ENCODE results near the gene MC5R. TPM values are rescaled to one million over a fixed set of nuclear protein-coding genes. Genes with fewer than 3 reads are reported as not detected.

Gene MC5R
- not detected for total RNA-seq

DNA sequence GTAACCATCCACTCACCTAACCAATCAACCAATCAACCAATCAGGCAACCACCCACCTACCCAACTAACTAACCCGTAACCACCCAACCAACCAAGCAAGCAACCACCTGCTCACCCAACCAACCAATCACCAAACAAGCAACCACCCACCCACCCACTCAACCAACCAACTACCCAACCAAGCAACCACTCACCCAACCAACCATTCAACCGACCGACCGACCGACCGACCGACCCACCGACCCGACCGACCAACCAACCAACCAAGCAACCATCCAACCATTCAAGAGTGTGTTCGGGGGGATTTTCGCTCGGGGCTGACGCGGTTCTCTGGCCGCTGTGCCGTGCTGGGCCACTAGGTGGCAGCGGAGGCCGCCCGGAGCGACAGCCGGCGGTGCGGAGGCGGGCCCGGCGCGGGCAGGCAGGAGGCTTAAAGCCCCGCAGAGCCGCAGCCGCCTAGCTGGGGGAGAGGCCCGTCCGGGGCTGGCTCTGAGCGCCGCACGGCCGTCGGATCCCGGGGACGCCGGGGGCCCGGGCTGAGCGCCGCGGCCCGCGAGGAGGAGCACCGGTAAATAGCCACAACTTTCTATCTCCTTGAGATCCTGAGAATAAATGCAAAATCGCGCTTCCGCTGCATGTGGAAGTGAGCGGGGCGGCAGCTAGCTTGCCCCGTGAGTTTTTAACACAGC, at the start of gene MC5R:
Gene MC5R (plus strand): TSS at position 443 of the 689 bp plus-strand sequence. CDS start 1,617 bp downstream, outside the sequence.
- TF ChIP-seq, protein P1, sequence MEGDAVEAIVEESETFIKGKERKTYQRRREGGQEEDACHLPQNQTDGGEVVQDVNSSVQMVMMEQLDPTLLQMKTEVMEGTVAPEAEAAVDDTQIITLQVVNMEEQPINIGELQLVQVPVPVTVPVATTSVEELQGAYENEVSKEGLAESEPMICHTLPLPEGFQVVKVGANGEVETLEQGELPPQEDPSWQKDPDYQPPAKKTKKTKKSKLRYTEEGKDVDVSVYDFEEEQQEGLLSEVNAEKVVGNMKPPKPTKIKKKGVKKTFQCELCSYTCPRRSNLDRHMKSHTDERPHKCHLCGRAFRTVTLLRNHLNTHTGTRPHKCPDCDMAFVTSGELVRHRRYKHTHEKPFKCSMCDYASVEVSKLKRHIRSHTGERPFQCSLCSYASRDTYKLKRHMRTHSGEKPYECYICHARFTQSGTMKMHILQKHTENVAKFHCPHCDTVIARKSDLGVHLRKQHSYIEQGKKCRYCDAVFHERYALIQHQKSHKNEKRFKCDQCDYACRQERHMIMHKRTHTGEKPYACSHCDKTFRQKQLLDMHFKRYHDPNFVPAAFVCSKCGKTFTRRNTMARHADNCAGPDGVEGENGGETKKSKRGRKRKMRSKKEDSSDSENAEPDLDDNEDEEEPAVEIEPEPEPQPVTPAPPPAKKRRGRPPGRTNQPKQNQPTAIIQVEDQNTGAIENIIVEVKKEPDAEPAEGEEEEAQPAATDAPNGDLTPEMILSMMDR (IDR thresholded peaks at IDR 0.05) = peak; percentile 92
- DNase-seq (ENCODE audit: low spot score) = no peak
- Histone ChIP-seq H3K4me1 (ENCODE audit: control insufficient read depth in 1 of 2, low read depth in 2 of 2) (no peaks in the 10 kb centered on the region), H3K27me3 (replicated peaks; ENCODE audit: insufficient read depth) (no peaks in the 10 kb centered on the region), H3K9me3 (no peaks in the 10 kb centered on the region), H3K27ac (no peak within 1 kb of the TSS), H3K36me3 (no peaks in the 10 kb centered on the region), H3K4me3 (peak within 1 kb of the TSS; percentile 72)
- ATAC-seq (ENCODE audit: insufficient number of reproducible peaks, low FRiP score, low read depth) = peak; percentile 79

DNA sequence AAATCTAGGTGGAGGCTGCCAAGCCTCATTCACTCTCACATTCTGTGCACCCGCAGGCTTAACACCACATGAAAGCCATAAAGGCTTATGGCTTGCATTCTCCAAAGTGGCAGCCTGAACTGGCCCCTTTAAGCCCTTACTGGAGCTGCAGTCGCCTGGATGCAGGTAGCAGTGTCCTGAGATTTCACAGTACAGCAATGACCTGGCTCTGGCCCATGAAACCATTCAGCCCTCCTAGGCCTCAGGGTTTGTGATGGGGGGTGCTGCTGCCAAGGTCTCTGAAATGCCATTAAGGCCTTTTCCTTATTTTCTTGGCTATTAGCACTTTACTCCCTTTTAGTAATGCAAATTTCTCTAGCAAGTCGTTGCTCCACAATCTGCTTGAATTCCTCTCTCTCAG, 48.9 kb upstream of the MC5R start:
- DNase-seq (ENCODE audit: low spot score) (no peak), ATAC-seq (ENCODE audit: insufficient number of reproducible peaks, low FRiP score, low read depth) (no peak)
- Histone ChIP-seq H3K27me3 (replicated peaks; ENCODE audit: insufficient read depth) (no peaks in the 10 kb centered on the region), H3K27ac (no peak overlapping the region), H3K9me3 (no peaks in the 10 kb centered on the region), H3K4me1 (ENCODE audit: control insufficient read depth in 1 of 2, low read depth in 2 of 2) (no peaks in the 10 kb centered on the region), H3K4me3 (no peak overlapping the region), H3K36me3 (no peaks in the 10 kb centered on the region)
- TF ChIP-seq, protein P1 (IDR thresholded peaks at IDR 0.05) = no peak

DNA sequence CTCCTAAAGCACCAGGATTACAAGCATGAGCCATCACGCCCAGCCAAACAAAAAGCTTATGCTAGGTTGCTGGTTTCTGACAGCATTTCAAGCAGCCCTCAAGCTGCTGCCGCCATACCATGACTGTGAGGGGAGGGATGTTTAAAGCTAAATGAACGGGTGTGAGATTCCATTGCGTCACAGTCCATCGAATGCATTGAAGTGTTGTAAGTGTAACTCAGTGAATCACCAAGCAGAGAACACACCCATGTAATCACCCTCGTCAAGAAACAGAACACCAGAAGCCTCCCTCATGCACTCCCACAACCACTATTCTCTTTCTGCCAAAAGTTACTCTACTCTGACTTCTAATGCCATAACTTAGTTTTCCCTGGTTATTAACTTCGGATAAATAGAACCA, 32.8 kb upstream of the MC5R start:
- no peaks in the 10 kb centered on the region for H3K36me3 ChIP-seq
- H3K27ac ChIP-seq = no peak overlapping the region
- no peaks in the 10 kb centered on the region for H3K9me3 ChIP-seq
- TF ChIP-seq, protein P1 (IDR thresholded peaks at IDR 0.05) = no peak
- H3K4me3 ChIP-seq = no peak overlapping the region
- no peak for DNase-seq (ENCODE audit: low spot score)
- H3K27me3 ChIP-seq (replicated peaks; ENCODE audit: insufficient read depth) = no peaks in the 10 kb centered on the region
- no peak for ATAC-seq (ENCODE audit: insufficient number of reproducible peaks, low FRiP score, low read depth)
- no peaks in the 10 kb centered on the region for H3K4me1 ChIP-seq (ENCODE audit: control insufficient read depth in 1 of 2, low read depth in 2 of 2)

DNA sequence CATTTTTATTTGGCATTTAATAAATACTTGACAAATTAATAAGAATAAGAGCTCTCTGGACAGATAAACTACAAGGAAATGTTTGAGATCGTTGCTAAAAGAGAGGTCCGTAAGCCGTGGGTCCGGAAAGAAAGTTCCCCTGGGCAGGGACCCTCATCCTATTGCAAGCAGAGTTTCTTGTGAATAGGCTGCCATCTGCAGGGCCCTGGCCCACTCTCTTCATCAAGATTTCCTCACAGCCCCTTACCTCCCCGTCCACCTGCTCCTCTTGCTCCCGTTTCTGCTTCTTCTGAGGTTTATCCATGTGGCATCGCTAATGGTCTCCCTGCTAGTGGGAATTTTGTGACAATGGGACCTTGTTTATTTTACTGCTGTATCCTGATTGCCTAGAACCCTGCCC, 30.1 kb upstream of the MC5R start:
- H3K27me3 ChIP-seq (replicated peaks; ENCODE audit: insufficient read depth) = no peaks in the 10 kb centered on the region
- H3K27ac ChIP-seq = no peak overlapping the region
- DNase-seq (ENCODE audit: low spot score) (no peak), ATAC-seq (ENCODE audit: insufficient number of reproducible peaks, low FRiP score, low read depth) (no peak)
- H3K36me3 ChIP-seq = no peaks in the 10 kb centered on the region
- no peak overlapping the region for H3K4me3 ChIP-seq
- no peaks in the 10 kb centered on the region for H3K9me3 ChIP-seq
- H3K4me1 ChIP-seq (ENCODE audit: control insufficient read depth in 1 of 2, low read depth in 2 of 2) = no peaks in the 10 kb centered on the region
- TF ChIP-seq, protein P1 (IDR thresholded peaks at IDR 0.05) = no peak

DNA sequence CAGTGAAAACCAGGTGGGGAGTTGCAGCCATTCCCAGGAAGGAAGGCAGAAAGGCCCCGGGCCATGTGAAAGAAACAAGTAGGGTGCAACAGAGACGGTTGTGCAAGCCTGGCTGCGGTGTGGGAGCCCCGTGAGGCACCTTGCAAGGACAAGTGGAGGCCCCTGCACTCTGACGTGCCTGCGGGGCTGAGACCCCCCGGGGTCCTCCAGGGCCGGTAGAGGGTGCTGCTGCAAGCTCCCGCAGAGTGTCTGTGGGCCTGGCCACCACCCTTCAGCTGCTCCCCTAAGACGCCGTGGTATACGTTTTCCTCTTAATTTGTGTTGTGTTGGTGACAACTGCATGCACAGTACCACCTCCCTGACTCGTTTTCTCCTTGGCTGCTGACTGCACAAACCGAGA, 27.4 kb upstream of the MC5R start:
- TF ChIP-seq, protein P1 (IDR thresholded peaks at IDR 0.05) = no peak
- Histone ChIP-seq H3K9me3 (no peaks in the 10 kb centered on the region), H3K4me3 (no peak overlapping the region), H3K36me3 (no peaks in the 10 kb centered on the region), H3K4me1 (ENCODE audit: control insufficient read depth in 1 of 2, low read depth in 2 of 2) (no peaks in the 10 kb centered on the region), H3K27ac (no peak overlapping the region), H3K27me3 (replicated peaks; ENCODE audit: insufficient read depth) (no peaks in the 10 kb centered on the region)
- DNase-seq (ENCODE audit: low spot score) (no peak), ATAC-seq (ENCODE audit: insufficient number of reproducible peaks, low FRiP score, low read depth) (no peak)

Measured in thoracic aorta (tissue), 2 donors.